Ishikawa (cell line): ENCODE results near the gene HSH2D.

Experiments
- CEBPB ChIP-seq: IDR thresholded peaks from 2 replicates; pipeline ENCODE4 v1.6.1; 2012
- CREB1 ChIP-seq: IDR thresholded peaks from 2 replicates; pipeline ENCODE4 v1.6.1; 2012; ENCODE audit warnings: low read depth
- EGR1 ChIP-seq: IDR thresholded peaks from 2 replicates; pipeline ENCODE4 v1.6.1; 2012
- EP300 ChIP-seq: IDR thresholded peaks from 2 replicates; pipeline ENCODE4 v1.6.1; 2012; ENCODE audit warnings: borderline replicate concordance
- FOXM1 ChIP-seq: IDR thresholded peaks from 2 replicates; pipeline ENCODE4 v1.6.1; 2012; ENCODE audit warnings: low read depth, borderline replicate concordance
- NFIC ChIP-seq: IDR thresholded peaks from 2 replicates; pipeline ENCODE4 v1.6.1; 2012
- RAD21 ChIP-seq: IDR thresholded peaks from 2 replicates; pipeline ENCODE4 v1.6.1; 2012; ENCODE audit warnings: low read depth
- TAF1 ChIP-seq: IDR thresholded peaks from 2 replicates; pipeline ENCODE4 v1.6.1; 2012; ENCODE audit warnings: low read depth, mild to moderate bottlenecking
- TCF12 ChIP-seq: IDR thresholded peaks from 2 replicates; pipeline ENCODE4 v1.6.1; 2012; ENCODE audit warnings: low read depth
- TEAD4 ChIP-seq: IDR thresholded peaks from 2 replicates; pipeline ENCODE4 v1.6.1; 2012
- YY1 ChIP-seq: IDR thresholded peaks from 2 replicates; pipeline ENCODE4 v1.6.1; 2012; ENCODE audit warnings: low read depth
- ZBTB7A ChIP-seq: IDR thresholded peaks from 2 replicates; pipeline ENCODE4 v1.6.1; 2012; ENCODE audit warnings: low read depth
- TF ChIP-seq, protein P1 (sequence below): IDR thresholded peaks from 2 replicates; pipeline ENCODE4 v1.6.1; 2012
- TF ChIP-seq, protein P2 (sequence below): IDR thresholded peaks from 2 replicates; pipeline ENCODE4 v1.6.1; 2012; ENCODE audit warnings: low read depth, mild to moderate bottlenecking
- TF ChIP-seq, protein P3 (sequence below): IDR thresholded peaks from 2 replicates; pipeline ENCODE4 v1.6.1; 2012

HSH2D gene, protein sequence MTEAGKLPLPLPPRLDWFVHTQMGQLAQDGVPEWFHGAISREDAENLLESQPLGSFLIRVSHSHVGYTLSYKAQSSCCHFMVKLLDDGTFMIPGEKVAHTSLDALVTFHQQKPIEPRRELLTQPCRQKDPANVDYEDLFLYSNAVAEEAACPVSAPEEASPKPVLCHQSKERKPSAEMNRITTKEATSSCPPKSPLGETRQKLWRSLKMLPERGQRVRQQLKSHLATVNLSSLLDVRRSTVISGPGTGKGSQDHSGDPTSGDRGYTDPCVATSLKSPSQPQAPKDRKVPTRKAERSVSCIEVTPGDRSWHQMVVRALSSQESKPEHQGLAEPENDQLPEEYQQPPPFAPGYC

DNA sequence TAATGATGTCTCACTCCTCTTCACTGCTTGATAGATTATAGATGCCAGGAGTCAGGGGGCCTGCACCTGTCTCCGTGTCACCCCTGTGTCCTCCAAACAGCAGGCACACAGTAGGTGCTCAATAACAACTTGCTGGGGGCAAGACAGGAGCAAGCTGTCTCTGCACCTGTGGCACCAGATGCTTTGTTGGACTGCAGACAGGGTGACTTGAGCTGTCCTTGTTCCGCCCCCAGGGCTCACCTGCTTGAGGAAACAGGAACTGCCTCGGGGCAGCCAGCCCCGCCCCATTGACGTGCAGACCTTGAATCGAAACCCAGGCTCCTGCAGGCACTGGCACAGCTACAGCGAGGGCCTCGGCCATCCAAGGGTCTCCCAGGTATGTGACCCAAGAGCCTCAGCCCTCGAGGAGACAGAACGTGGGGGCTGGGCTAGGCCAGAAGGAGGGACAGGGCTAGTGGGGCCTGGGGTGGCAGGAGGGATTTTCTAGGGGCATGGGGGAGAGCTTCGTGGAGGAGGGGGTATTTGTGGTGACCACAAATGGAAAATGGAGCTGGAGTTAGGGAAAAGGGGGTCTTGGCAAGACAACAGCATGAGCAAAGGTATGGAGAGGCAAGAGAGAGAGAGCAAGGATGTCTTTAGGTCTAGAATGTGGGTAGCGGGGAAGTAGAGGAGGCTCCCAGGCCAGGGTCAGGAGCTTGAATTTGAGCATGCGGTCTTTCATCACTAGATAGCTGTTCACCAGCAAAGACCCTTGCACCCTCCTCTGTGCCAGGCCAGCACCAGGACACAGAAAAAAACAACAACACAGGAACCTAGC, at the start of gene HSH2D:
TSS of gene HSH2D (plus strand) at position 287 of the 817 bp plus-strand sequence. CDS start 5,066 bp downstream, outside the sequence.
- 0 out of 2 replicates have a peak, but pooled peaks have one; percentile 44 for TF ChIP-seq ZBTB7A
- TF ChIP-seq, protein P1, sequence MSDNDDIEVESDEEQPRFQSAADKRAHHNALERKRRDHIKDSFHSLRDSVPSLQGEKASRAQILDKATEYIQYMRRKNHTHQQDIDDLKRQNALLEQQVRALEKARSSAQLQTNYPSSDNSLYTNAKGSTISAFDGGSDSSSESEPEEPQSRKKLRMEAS, result peak; percentile 36; the same call in 1 of the 2 replicates
- TF ChIP-seq YY1, result no peak

DNA sequence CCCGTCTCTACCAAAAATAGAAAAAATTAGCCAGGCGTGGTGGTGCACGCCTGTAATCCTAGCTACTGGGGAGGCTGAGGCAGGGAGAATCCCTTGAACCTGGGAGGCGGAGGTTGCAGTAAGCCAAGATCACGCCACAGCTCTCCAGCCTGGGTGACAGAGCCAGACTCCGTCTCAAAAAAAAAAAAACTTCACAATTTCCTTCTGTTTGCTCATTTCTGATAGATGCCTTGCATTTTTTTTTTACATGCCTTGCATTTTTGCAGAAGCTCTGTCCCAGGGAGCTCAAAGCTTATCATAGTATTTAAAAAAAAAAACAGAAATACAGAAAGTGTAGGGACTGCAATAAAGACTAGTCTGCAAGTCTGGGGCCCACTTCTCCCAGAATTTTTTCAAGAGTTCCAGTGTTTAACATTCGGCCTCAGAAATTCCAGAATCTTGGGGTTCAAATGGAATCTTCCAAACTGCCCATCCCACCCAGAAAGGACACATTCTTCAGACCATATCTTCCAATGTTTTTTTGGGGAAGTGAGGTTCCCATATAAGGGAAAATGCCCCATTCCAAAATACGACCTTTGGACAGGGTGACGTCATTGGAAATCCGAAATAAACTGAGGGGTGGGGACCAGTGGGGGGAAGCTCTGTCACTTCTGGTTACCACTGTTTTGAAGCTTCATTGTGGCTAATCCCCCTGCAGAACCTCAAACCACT, 49.0 kb upstream of the HSH2D start:
- TF ChIP-seq TAF1 (no peak), EGR1 (no peak), NFIC (no peak), EP300 (no peak), RAD21 (no peak), YY1 (no peak), CREB1 (no peak)
- TF ChIP-seq, protein P1, result no peak

DNA sequence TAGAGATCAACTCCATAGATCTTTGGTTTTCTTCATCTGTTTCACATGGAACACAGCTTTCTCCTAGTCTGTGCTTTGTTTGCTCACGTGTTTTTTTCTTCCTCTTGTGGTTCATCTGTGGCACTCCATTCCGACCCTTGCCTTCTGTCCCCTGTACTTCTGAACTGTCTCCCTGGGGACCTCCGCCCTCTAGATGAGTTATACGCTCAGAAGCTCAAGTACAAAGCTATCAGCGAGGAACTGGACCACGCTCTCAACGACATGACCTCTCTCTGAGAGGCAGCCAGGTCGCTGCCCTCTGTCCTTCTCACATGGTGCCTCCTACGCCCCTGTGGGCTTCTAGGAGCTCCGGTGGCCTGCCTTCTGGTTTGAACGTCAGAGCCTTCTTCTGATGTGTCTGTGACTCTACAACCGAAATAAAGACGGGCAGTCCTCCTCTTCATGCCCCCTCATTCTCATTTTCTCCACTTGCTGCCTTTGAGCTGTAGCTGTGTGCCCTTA, 48.4 kb upstream of the HSH2D start:
- TF ChIP-seq, protein P2, sequence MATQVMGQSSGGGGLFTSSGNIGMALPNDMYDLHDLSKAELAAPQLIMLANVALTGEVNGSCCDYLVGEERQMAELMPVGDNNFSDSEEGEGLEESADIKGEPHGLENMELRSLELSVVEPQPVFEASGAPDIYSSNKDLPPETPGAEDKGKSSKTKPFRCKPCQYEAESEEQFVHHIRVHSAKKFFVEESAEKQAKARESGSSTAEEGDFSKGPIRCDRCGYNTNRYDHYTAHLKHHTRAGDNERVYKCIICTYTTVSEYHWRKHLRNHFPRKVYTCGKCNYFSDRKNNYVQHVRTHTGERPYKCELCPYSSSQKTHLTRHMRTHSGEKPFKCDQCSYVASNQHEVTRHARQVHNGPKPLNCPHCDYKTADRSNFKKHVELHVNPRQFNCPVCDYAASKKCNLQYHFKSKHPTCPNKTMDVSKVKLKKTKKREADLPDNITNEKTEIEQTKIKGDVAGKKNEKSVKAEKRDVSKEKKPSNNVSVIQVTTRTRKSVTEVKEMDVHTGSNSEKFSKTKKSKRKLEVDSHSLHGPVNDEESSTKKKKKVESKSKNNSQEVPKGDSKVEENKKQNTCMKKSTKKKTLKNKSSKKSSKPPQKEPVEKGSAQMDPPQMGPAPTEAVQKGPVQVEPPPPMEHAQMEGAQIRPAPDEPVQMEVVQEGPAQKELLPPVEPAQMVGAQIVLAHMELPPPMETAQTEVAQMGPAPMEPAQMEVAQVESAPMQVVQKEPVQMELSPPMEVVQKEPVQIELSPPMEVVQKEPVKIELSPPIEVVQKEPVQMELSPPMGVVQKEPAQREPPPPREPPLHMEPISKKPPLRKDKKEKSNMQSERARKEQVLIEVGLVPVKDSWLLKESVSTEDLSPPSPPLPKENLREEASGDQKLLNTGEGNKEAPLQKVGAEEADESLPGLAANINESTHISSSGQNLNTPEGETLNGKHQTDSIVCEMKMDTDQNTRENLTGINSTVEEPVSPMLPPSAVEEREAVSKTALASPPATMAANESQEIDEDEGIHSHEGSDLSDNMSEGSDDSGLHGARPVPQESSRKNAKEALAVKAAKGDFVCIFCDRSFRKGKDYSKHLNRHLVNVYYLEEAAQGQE, result no peak
- TF ChIP-seq YY1 (no peak), TCF12 (no peak), ZBTB7A (no peak), CREB1 (no peak), EP300 (no peak), NFIC (no peak), EGR1 (no peak), TEAD4 (no peak), FOXM1 (no peak), TAF1 (no peak), CEBPB (no peak), RAD21 (no peak)
- TF ChIP-seq, protein P1, result no peak
- TF ChIP-seq, protein P3, sequence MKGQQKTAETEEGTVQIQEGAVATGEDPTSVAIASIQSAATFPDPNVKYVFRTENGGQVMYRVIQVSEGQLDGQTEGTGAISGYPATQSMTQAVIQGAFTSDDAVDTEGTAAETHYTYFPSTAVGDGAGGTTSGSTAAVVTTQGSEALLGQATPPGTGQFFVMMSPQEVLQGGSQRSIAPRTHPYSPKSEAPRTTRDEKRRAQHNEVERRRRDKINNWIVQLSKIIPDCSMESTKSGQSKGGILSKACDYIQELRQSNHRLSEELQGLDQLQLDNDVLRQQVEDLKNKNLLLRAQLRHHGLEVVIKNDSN, result no peak

DNA sequence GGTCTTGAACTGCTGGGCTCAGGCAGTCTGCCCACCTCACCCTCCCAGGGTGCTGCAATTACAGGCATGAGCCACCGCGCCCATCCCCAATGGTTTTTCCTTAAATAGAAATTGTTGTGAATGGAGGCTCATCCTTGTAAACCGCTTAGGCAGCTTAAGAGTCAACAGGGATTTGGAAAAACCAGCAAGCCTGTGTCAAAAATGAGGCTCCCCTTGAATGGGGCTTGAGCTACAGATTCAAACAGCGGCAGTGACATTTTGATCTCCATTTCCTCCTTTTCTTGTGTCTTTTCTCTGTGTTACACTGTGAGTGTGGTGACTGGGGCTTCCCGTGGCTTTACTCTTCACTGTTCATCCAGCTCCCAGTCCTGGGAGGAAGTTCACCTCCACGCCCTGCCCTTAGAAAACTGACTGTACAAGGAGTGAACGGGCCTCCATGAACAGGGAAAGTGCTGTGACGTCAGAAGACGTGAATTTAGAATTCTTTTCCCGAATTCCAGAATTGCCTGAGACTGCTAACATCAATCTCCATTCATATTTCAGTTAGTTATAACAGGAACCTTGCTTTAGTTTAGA, 47.1 kb upstream of the HSH2D start:
- TF ChIP-seq TEAD4, result no peak
- TF ChIP-seq TAF1, result no peak
- TF ChIP-seq, protein P2, result no peak
- no peak for TF ChIP-seq FOXM1
- no peak for TF ChIP-seq CEBPB
- TF ChIP-seq RAD21, result no peak
- TF ChIP-seq EGR1, result no peak
- no peak for TF ChIP-seq ZBTB7A
- TF ChIP-seq YY1, result no peak
- TF ChIP-seq NFIC, result no peak
- no peak for TF ChIP-seq EP300

DNA sequence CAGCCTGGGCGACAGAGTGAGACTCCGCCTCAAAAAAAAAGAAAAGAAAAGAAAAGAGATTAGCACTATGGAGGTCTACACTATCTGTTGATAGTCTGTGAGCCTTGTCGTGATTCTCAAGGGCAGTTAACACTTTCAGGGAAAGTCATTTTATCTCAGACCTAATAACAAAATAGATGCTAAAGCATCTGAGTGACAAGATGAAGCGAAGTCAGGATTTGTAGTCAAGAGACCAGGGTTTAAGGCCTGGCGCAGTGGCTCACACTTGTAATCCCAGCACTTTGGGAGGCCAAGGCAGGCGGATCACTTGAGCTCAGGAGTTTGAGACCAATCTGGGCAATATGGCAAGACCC, 45.1 kb upstream of the HSH2D start:
- no peak for TF ChIP-seq EGR1
